Measurements from ENCODE around the gene ARHGAP23.

GRCh38 chr17:38424297-38424972 lies 3.8 kb upstream of the ARHGAP23 start:
- TF ChIP-seq, protein P1, sequence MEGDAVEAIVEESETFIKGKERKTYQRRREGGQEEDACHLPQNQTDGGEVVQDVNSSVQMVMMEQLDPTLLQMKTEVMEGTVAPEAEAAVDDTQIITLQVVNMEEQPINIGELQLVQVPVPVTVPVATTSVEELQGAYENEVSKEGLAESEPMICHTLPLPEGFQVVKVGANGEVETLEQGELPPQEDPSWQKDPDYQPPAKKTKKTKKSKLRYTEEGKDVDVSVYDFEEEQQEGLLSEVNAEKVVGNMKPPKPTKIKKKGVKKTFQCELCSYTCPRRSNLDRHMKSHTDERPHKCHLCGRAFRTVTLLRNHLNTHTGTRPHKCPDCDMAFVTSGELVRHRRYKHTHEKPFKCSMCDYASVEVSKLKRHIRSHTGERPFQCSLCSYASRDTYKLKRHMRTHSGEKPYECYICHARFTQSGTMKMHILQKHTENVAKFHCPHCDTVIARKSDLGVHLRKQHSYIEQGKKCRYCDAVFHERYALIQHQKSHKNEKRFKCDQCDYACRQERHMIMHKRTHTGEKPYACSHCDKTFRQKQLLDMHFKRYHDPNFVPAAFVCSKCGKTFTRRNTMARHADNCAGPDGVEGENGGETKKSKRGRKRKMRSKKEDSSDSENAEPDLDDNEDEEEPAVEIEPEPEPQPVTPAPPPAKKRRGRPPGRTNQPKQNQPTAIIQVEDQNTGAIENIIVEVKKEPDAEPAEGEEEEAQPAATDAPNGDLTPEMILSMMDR (IDR thresholded peaks at IDR 0.05 in 8 of 11, conservative IDR thresholded peaks at IDR 0.05 in 3 of 11) = no peak
- no peak for TF ChIP-seq POLR2A (IDR thresholded peaks at IDR 0.05)
- no peak for TF ChIP-seq POLR2AphosphoS5 (IDR thresholded peaks at IDR 0.05)
